K562 (cell line): ENCODE results near the gene ADAMTSL2. TPM values are rescaled to one million over a fixed set of nuclear protein-coding genes. Genes with fewer than 3 reads are reported as not detected.

Source experiments
- ATAC-seq: fragments of 200-7000 bp; cut with Tn5 transposase; 3 replicates; pipeline ENCODE4 v1.9.1; 2020; ENCODE audit warnings: moderate library complexity
- BruUV-seq: library from RNA; stranded (reverse); fragments of 400-500 nt; replicated peaks from 2 replicates; lab custom pipeline; 2021; lab: Mats Ljungman, UMichigan
- CTCF ChIA-PET: fragments of 300-600 bp; formaldehyde crosslinking; extraction: SDS; loops from one replicate; lab custom pipeline; 2021; ENCODE audit warnings: low intra/inter-chr PET ratio; lab: Yijun Ruan, JAX
- POLR2A ChIA-PET: fragments of 300-600, 350-650 bp; sonication (Branson Sonifier 250); formaldehyde crosslinking; extraction: SDS; loops from one replicate; lab custom pipeline; 2021; ENCODE audit warnings: antibody characterized with exemption, inconsistent platforms; lab: Yijun Ruan, JAX
- DNase-seq, 4 experiments: peaks; one replicate each; pipeline versions ENCODE4 v3.0.0 to v3.0.0-alpha.2; 2011 to 2018; ENCODE audit warnings: low spot score in 3 of 4, mixed read lengths in 3 of 4; ENCODE audit errors: extremely low read depth in 1 of 4
- FAIRE-seq: peaks from 2 replicates; lab custom pipeline; 2011; peaks lifted over from hg19 to GRCh38; lab: Jason Lieb, UNC
- H2AFZ ChIP-seq: 2 replicates; pipeline ENCODE4 v1.6.0; 2011; ENCODE audit warnings: low read depth, low read length, control low read depth, inconsistent platforms
- H3K27ac ChIP-seq: fragments of 200-600 bp; 3 replicates; pipeline ENCODE4 v1.8.0; 2011; ENCODE audit warnings: low read depth, mild to moderate bottlenecking, control low read depth, inconsistent platforms, low read length, moderate library complexity, mixed read lengths; ENCODE audit errors: extremely low read depth
- H3K27me3 ChIP-seq, 2 experiments: fragments of 300-600 bp in 1 of 2; 2 replicates in 1 of 2; 3 replicates in 1 of 2; pipeline versions ENCODE4 v1.6.0 to v1.8.0; 2011; ENCODE audit warnings: inconsistent platforms in 2 of 2, low read length in 2 of 2, mild to moderate bottlenecking in 1 of 2, mixed read lengths in 1 of 2, moderate library complexity in 1 of 2; ENCODE audit not compliant: control insufficient read depth in 2 of 2, insufficient read depth in 2 of 2
- H3K36me3 ChIP-seq: fragments of 300-600 bp; 3 replicates; pipeline ENCODE4 v1.8.0; 2011; ENCODE audit warnings: mild to moderate bottlenecking, low read length, inconsistent platforms; ENCODE audit not compliant: control insufficient read depth, insufficient read depth
- H3K4me1 ChIP-seq, 2 experiments: fragments of 200-600 bp in 1 of 2; replicated peaks in 1 of 2; 2 replicates in 1 of 2; 3 replicates in 1 of 2; pipeline versions ENCODE4 v1.5.1 to v1.8.0; 2011; ENCODE audit warnings: inconsistent platforms in 2 of 2, low read length in 2 of 2, mild to moderate bottlenecking in 1 of 2, mixed read lengths in 1 of 2, moderate library complexity in 1 of 2; ENCODE audit not compliant: control insufficient read depth in 2 of 2, insufficient read depth in 2 of 2
- H3K4me2 ChIP-seq: 2 replicates; pipeline ENCODE4 v1.6.1; 2011; ENCODE audit warnings: low read length, control low read depth, inconsistent platforms, mixed read lengths; ENCODE audit not compliant: insufficient read depth
- H3K4me3 ChIP-seq: fragments of 200-600 bp; sonication (generic), shearing (Covaris generic); 2 replicates; pipeline ENCODE4 v1.5.1; 2016; ENCODE audit warnings: control low read depth, inconsistent platforms
- H3K79me2 ChIP-seq: fragments of 200-600 bp; 3 replicates; pipeline ENCODE4 v1.8.0; 2011; ENCODE audit warnings: low read length, inconsistent platforms; ENCODE audit not compliant: control insufficient read depth, insufficient read depth
- H3K9ac ChIP-seq, 2 experiments: 2 replicates each; pipeline versions ENCODE4 v1.6.0 to v1.6.1; 2011; ENCODE audit warnings: low read depth in 2 of 2, low read length in 2 of 2, control low read depth in 1 of 2, inconsistent platforms in 1 of 2, mild to moderate bottlenecking in 1 of 2, mixed read lengths in 1 of 2; ENCODE audit not compliant: insufficient read depth in 1 of 2
- H3K9me1 ChIP-seq: one replicate; pipeline ENCODE4 v1.6.0; 2011; ENCODE audit warnings: inconsistent platforms, mild to moderate bottlenecking, low read length, moderate library complexity; ENCODE audit not compliant: control insufficient read depth, insufficient read depth
- H3K9me3 ChIP-seq: replicated peaks from 2 replicates; pipeline ENCODE4 v1.5.1; 2011; ENCODE audit warnings: low read depth, low read length, inconsistent platforms; ENCODE audit not compliant: control insufficient read depth, insufficient read depth
- H4K20me1 ChIP-seq: replicated peaks from 2 replicates; pipeline ENCODE4 v1.6.1; 2011; ENCODE audit warnings: low read length, inconsistent platforms, mixed read lengths; ENCODE audit not compliant: control insufficient read depth, insufficient read depth
- ATF4 ChIP-seq: fragments of 450-650 bp; formaldehyde crosslinking; IDR thresholded peaks from 2 replicates; pipeline ENCODE4 v1.4.0; 2022; ENCODE audit warnings: mild to moderate bottlenecking, moderate library complexity
- CBX1 ChIP-seq: sonication (generic); IDR thresholded peaks from 2 replicates; pipeline ENCODE4 v1.6.1; 2016; ENCODE audit warnings: antibody characterized with exemption, low read depth, mild to moderate bottlenecking
- CGGBP1 ChIP-seq: fragments of 250-450 bp; sonication (Bioruptor Pico); IDR thresholded peaks from 2 replicates; pipeline ENCODE4 v1.9.0; 2021; ENCODE audit warnings: mild to moderate bottlenecking
- ELF2 ChIP-seq: fragments of 250-450 bp; sonication (Bioruptor Pico); IDR thresholded peaks from 2 replicates; pipeline ENCODE4 v1.5.0; 2021; ENCODE audit warnings: mild to moderate bottlenecking
- ETV5 ChIP-seq: sonication (generic); formaldehyde crosslinking; IDR thresholded peaks from 2 replicates; pipeline ENCODE4 v1.4.0; 2020; ENCODE audit warnings: low read depth, mild to moderate bottlenecking, missing genetic modification reagents
- FIP1L1 ChIP-seq: fragments of 200-400 bp; formaldehyde crosslinking; IDR thresholded peaks from 2 replicates; pipeline ENCODE4 v1.6.1; 2018; ENCODE audit warnings: mild to moderate bottlenecking, low read depth, low read length; ENCODE audit not compliant: poor library complexity, severe bottlenecking
- KAT8 ChIP-seq: fragments of 450-650 bp; IDR thresholded peaks from 2 replicates; pipeline ENCODE4 v1.6.1; 2016; ENCODE audit warnings: low read depth, mild to moderate bottlenecking
- PCBP2 ChIP-seq: fragments of 200-400 bp; formaldehyde crosslinking; IDR thresholded peaks from 2 replicates; pipeline ENCODE4 v1.6.1; 2018; ENCODE audit warnings: low read length, low read depth, mild to moderate bottlenecking, moderate library complexity; ENCODE audit not compliant: poor library complexity, severe bottlenecking
- PKNOX1 ChIP-seq: fragments of 450-650 bp; IDR thresholded peaks from 2 replicates; pipeline ENCODE4 v1.6.1; 2016
- SAP30 ChIP-seq: fragments of 200-600 bp; sonication (generic); IDR thresholded peaks from 2 replicates; pipeline ENCODE4 v1.6.1; 2012; ENCODE audit warnings: borderline replicate concordance, low read depth, mild to moderate bottlenecking, moderate library complexity, low read length, control low read depth, inconsistent platforms; ENCODE audit not compliant: insufficient read depth, poor library complexity, severe bottlenecking
- SNRNP70 ChIP-seq: fragments of 200-400 bp; formaldehyde crosslinking; optimal IDR thresholded peaks from 2 replicates; pipeline ENCODE3; 2017; ENCODE audit warnings: low read depth, low read length
- ZNF609 ChIP-seq: sonication (generic); formaldehyde crosslinking; IDR thresholded peaks from 2 replicates; pipeline ENCODE4 v1.8.1; 2023; ENCODE audit warnings: missing genetic modification reagents, mild to moderate bottlenecking, borderline replicate concordance
- ZSCAN32 ChIP-seq: fragments of 450-650 bp; formaldehyde crosslinking; IDR thresholded peaks from 2 replicates; pipeline ENCODE4 v1.4.0; 2020; ENCODE audit warnings: mild to moderate bottlenecking, moderate library complexity
- WGBS: fragments of 100-300 bp; shearing (Covaris generic); methylation state at CpG from one replicate; pipeline ENCODE4 v1.1.6; 2016; ENCODE audit warnings: low coverage, mixed read lengths; ENCODE audit not compliant: insufficient coverage; ENCODE audit errors: missing lambda C conversion rate; 5-methylcytosine and 5-hydroxymethylcytosine counted together
- in situ Hi-C: fragments of 300-500 bp; cut with MboI; formaldehyde crosslinking; loops from 4 replicates; pipeline ENCODE4 v1.15.0; 2018; ENCODE audit warnings: inconsistent platforms, mixed read lengths
- intact Hi-C: fragments of 100-400 bp; cut with micrococcal nuclease; formaldehyde crosslinking; loops from 2 replicates; pipeline ENCODE4 v1.14.2; 2022
- polyA plus RNA-seq, 8 experiments: library from polyadenylated mRNA; depleted of rRNA in 4 of 8; stranded (reverse) in 5 of 8; unstranded in 3 of 8; fragments of >200 nt; fragmentation: Nextera tagmentation in 2 of 8; fragmentation: Illumina TruSeq in 1 of 8; extraction: Ambion mirVana in 2 of 8; extraction: Trizol in 1 of 8; gene quantifications; 2 replicates each; pipeline versions ENCODE4 v1.2.1 to v1.2.3, GENCODE V29; 2011 to 2014; ENCODE audit warnings: inconsistent platforms in 1 of 8, missing spikeins in 1 of 8
- total RNA-seq, 7 experiments: library from RNA; depleted of rRNA in 6 of 7; stranded (reverse); fragments of >200 nt in 6 of 7; fragmentation: Illumina TruSeq in 2 of 7; extraction: Trizol in 2 of 7; gene quantifications; 2 replicates each; pipeline versions ENCODE4 v1.2.1 to v1.2.3, GENCODE V29; 2011 to 2021; ENCODE audit warnings: low replicate concordance in 1 of 7

ADAMTSL2 gene
- total and polyA plus RNA-seq, 9 of the 15 experiments (the other 6 are each of a cell fraction or from before 2014, with no cell fraction given), result 0.04 TPM; not detected in 8

GRCh38 chr9:133593587-133594253 lies 59.2 kb downstream of the ADAMTSL2 start:
- H3K36me3 ChIP-seq, result no peaks in the 10 kb centered on the region
- ChIA-PET POLR2A (interaction anchor here (1.0 kb wide), 1 partner anchor 9 kb away, joined by 6 read pairs; no protein-coding TSS in a partner anchor), CTCF (no interaction called here)
- H3K4me3 ChIP-seq, result no peak overlapping the region
- no TSS peak for BruUV-seq
- H4K20me1 ChIP-seq, result peaks cover 4% of the 10 kb centered on the region; the same call in 1 of the 2 replicates
- no peak overlapping the region for H3K4me2 ChIP-seq
- H3K79me2 ChIP-seq, result no peaks in the 10 kb centered on the region
- intact Hi-C loops (no loop called here), in situ Hi-C loops (no loop called here)
- no peaks in the 10 kb centered on the region; the same call in 1 of the 2 replicates for H3K9me3 ChIP-seq
- DNase-seq (no peak), ATAC-seq (no peak), FAIRE-seq (no peak)
- 0% methylated on average over 10 of the region's 15 CpGs for WGBS
- no peaks in the 10 kb centered on the region for H3K4me1 ChIP-seq
- no peak overlapping the region for H3K9ac ChIP-seq
- H3K27me3 ChIP-seq, result peaks cover 0 to 29% of the 10 kb centered on the region in 2 experiments; a peak in 1 of 5 replicates
- H3K27ac ChIP-seq, result no peak overlapping the region
- no peaks in the 10 kb centered on the region for H3K9me1 ChIP-seq
- H2AFZ ChIP-seq, result no peak overlapping the region
- TF ChIP-seq CGGBP1, result no peak
- no peak for TF ChIP-seq ELF2
- TF ChIP-seq ETV5 (CRISPR knock-in tag), result no peak
- no peak for TF ChIP-seq CBX1
- TF ChIP-seq ATF4 (CRISPR knock-in tag), result no peak
- TF ChIP-seq PCBP2, result no peak
- no peak for TF ChIP-seq PKNOX1
- TF ChIP-seq ZSCAN32 (CRISPR knock-in tag), result no peak
- TF ChIP-seq SNRNP70, result no peak
- TF ChIP-seq KAT8, result no peak
- no peak for TF ChIP-seq ZNF609
- no peak for TF ChIP-seq FIP1L1
- no peak for TF ChIP-seq SAP30
